Lower leg skin (tissue), 3 donors: Measurements from ENCODE around the gene TLE1.

Source experiments
- POLR2A ChIP-seq, 2 donors: fragments of 450-650 bp; IDR thresholded peaks; one replicate each; pipeline ENCODE4 v1.6.1; 2016 to 2017; ENCODE audit warnings: antibody characterized with exemption in 2 of 2, mild to moderate bottlenecking in 1 of 2, moderate library complexity in 1 of 2
- TF ChIP-seq, protein P1 (sequence below), 3 donors: fragments of 450-650 bp; IDR thresholded peaks; one replicate each; pipeline ENCODE4 v1.5.1; 2016; ENCODE audit warnings: antibody characterized with exemption in 3 of 3, mild to moderate bottlenecking in 3 of 3, moderate library complexity in 2 of 3

DNA sequence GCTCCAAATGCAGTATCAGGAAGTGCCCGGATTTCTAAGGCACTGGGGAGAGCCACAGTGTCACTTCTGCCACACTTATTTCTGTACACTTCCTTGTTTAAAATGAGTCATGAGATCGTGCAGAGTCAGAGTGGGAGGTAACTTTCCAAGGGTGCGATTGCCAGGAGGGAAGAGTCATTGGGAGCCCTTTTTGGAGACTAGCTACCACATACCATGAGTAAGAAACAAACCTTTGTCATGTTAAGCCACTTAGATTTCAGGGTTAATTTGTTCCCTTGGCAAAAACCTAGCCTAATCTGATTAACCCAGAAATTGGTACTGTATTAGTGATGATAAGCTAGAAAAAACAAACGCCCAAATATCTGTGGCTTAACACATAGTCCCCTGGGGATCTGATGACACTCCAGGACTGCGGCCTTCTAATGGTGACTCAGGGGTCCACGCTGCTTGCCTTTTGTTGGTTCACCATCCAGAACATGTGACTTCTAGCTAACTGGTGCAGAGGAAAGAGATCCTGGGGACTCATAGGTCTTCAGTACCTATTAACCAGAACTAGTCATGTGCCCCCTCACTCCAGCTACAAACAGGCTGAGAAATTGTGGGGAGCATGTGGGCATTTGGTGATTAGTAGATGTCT, 48.6 kb upstream of the TLE1 start:
- TF ChIP-seq POLR2A (IDR thresholded peaks at IDR 0.05), result no peak
- TF ChIP-seq, protein P1, sequence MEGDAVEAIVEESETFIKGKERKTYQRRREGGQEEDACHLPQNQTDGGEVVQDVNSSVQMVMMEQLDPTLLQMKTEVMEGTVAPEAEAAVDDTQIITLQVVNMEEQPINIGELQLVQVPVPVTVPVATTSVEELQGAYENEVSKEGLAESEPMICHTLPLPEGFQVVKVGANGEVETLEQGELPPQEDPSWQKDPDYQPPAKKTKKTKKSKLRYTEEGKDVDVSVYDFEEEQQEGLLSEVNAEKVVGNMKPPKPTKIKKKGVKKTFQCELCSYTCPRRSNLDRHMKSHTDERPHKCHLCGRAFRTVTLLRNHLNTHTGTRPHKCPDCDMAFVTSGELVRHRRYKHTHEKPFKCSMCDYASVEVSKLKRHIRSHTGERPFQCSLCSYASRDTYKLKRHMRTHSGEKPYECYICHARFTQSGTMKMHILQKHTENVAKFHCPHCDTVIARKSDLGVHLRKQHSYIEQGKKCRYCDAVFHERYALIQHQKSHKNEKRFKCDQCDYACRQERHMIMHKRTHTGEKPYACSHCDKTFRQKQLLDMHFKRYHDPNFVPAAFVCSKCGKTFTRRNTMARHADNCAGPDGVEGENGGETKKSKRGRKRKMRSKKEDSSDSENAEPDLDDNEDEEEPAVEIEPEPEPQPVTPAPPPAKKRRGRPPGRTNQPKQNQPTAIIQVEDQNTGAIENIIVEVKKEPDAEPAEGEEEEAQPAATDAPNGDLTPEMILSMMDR (IDR thresholded peaks at IDR 0.05), result no peak
